ENCODE data around the gene EDARADD.
A peak's percentile ranks its signal among the peaks of the same experiment; 100 is the strongest.
"Not testable (repeated sequence)": the region's sequence is repeated elsewhere in the genome, so short reads cannot be mapped to it uniquely, and the experiment has no call there.

EDARADD gene

GRCh38 chr1:236450779-236451178, 56.7 kb downstream of the EDARADD start:
- no peak for DNase-seq

GRCh38 chr1:236451796-236452373, 57.8 kb downstream of the EDARADD start:
- peak; percentile 23 to 51 for DNase-seq

- DNase-seq: peak; percentile 40 to 51
These were observed 61.2 kb downstream of the EDARADD start for GRCh38 chr1:236455243-236455642.

GRCh38 chr1:236457775-236458174, 63.7 kb downstream of the EDARADD start:
- DNase-seq: no peak

- DNase-seq: no peak
These were observed 64.9 kb downstream of the EDARADD start for GRCh38 chr1:236458996-236459395.

GRCh38 chr1:236460103-236460502, 66.0 kb downstream of the EDARADD start:
- no peak for DNase-seq

- not testable (repeated sequence) for DNase-seq
These were observed 70.1 kb downstream of the EDARADD start for GRCh38 chr1:236464197-236464596.

GRCh38 chr1:236465231-236465958, 71.3 kb downstream of the EDARADD start:
- DNase-seq: no peak

- DNase-seq: no peak
These were observed 71.8 kb downstream of the EDARADD start for GRCh38 chr1:236465959-236466303.

GRCh38 chr1:236467327-236467641, 73.2 kb downstream of the EDARADD start:
- DNase-seq: no peak

GRCh38 chr1:236468625-236469024, 74.5 kb downstream of the EDARADD start:
- DNase-seq: no peak

GRCh38 chr1:236469466-236469865, 75.4 kb downstream of the EDARADD start:
- no peak for DNase-seq

GRCh38 chr1:236471096-236471495, 77.0 kb downstream of the EDARADD start:
- no peak for DNase-seq

GRCh38 chr1:236471653-236472052, 77.6 kb downstream of the EDARADD start:
- DNase-seq: no peak

GRCh38 chr1:236472850-236473788, 79.0 kb downstream of the EDARADD start:
- no peak for DNase-seq

GRCh38 chr1:236476019-236476418, 81.9 kb downstream of the EDARADD start:
- DNase-seq: no peak

GRCh38 chr1:236480758-236481436, 86.8 kb downstream of the EDARADD start:
- DNase-seq: no peak

GRCh38 chr1:236484310-236484971, 90.4 kb downstream of the EDARADD start:
- DNase-seq: no peak

GRCh38 chr1:236486356-236487002, 92.4 kb downstream of the EDARADD start:
- no peak for DNase-seq

- DNase-seq: not testable (repeated sequence)
These were observed 95.1 kb downstream of the EDARADD start for GRCh38 chr1:236489161-236489560.

GRCh38 chr1:236489710-236490377, 95.8 kb downstream of the EDARADD start:
- DNase-seq: peak; percentile 29 to 70

All from inflammatory macrophage treated with lipopolysaccharide for 1 hour (primary cell).